H9 (cell line): ENCODE data around the gene ZNF358. TPM values are rescaled to one million over a fixed set of nuclear protein-coding genes. Genes with fewer than 3 reads are reported as not detected.
A peak's percentile ranks its signal among the peaks of the same experiment; 100 is the strongest.

Experiments used
- DNase-seq: peaks from one replicate; pipeline ENCODE4 v3.0.0-alpha.2; 2017
- H2AFZ ChIP-seq: one replicate; pipeline ENCODE4 v1.6.1; 2013; ENCODE audit warnings: mild to moderate bottlenecking, low read length, control low read depth, moderate library complexity
- H2AK5ac ChIP-seq: 2 replicates; pipeline ENCODE4 v1.6.1; 2013; ENCODE audit warnings: low read length, control low read depth, mixed read lengths; ENCODE audit not compliant: insufficient read length
- H2BK120ac ChIP-seq: one replicate; pipeline ENCODE4 v1.6.1; 2013; ENCODE audit warnings: low read depth, mild to moderate bottlenecking, low read length, control low read depth, inconsistent platforms; ENCODE audit not compliant: poor library complexity, severe bottlenecking
- H2BK12ac ChIP-seq: 2 replicates; pipeline ENCODE4 v1.6.1; 2013; ENCODE audit warnings: low read length, control low read depth, mixed read lengths, low read depth; ENCODE audit not compliant: insufficient read length
- H2BK15ac ChIP-seq: 2 replicates; pipeline ENCODE4 v1.6.1; 2013; ENCODE audit warnings: low read depth, low read length, control low read depth
- H2BK20ac ChIP-seq: one replicate; pipeline ENCODE4 v1.6.1; 2013; ENCODE audit warnings: low read depth, mild to moderate bottlenecking, low read length, control low read depth, inconsistent platforms; ENCODE audit not compliant: poor library complexity, severe bottlenecking
- H2BK5ac ChIP-seq: 2 replicates; pipeline ENCODE4 v1.6.1; 2013; ENCODE audit warnings: low read length, control low read depth, mixed read lengths; ENCODE audit not compliant: insufficient read length
- H3K14ac ChIP-seq: 2 replicates; pipeline ENCODE4 v1.6.1; 2013; ENCODE audit warnings: low read length, control low read depth; ENCODE audit not compliant: insufficient read depth
- H3K18ac ChIP-seq: 2 replicates; pipeline ENCODE4 v1.6.1; 2013; ENCODE audit warnings: low read depth, mild to moderate bottlenecking, mixed read lengths, low read length, control low read depth; ENCODE audit not compliant: insufficient read length
- H3K23ac ChIP-seq: 2 replicates; pipeline ENCODE4 v1.6.1; 2013; ENCODE audit warnings: low read length, control low read depth, mixed read lengths, low read depth; ENCODE audit not compliant: insufficient read length
- H3K23me2 ChIP-seq: 2 replicates; pipeline ENCODE4 v1.6.1; 2013; ENCODE audit warnings: low read depth, mild to moderate bottlenecking, mixed read lengths, low read length, control low read depth; ENCODE audit not compliant: insufficient read length, poor library complexity, severe bottlenecking
- H3K27ac ChIP-seq: 2 replicates; pipeline ENCODE4 v1.5.1; 2013; ENCODE audit warnings: low read length, control low read depth, mixed read lengths, low read depth; ENCODE audit not compliant: insufficient read length
- H3K27me3 ChIP-seq: 2 replicates; pipeline ENCODE4 v1.6.1; 2013; ENCODE audit warnings: low read length, control low read depth, inconsistent platforms; ENCODE audit not compliant: insufficient read depth
- H3K4ac ChIP-seq: 2 replicates; pipeline ENCODE4 v1.6.1; 2013; ENCODE audit warnings: low read depth, mild to moderate bottlenecking, control low read depth, inconsistent platforms, low read length, moderate library complexity
- H3K4me1 ChIP-seq: 2 replicates; pipeline ENCODE4 v1.6.1; 2013; ENCODE audit warnings: low read length, control low read depth, inconsistent platforms; ENCODE audit not compliant: insufficient read depth
- H3K4me2 ChIP-seq: 2 replicates; pipeline ENCODE4 v1.6.1; 2013; ENCODE audit warnings: low read length, control low read depth, mixed read lengths; ENCODE audit not compliant: insufficient read length, insufficient read depth
- H3K56ac ChIP-seq: 2 replicates; pipeline ENCODE4 v1.6.1; 2013; ENCODE audit warnings: low read depth, mild to moderate bottlenecking, mixed read lengths, low read length, control low read depth; ENCODE audit not compliant: insufficient read length
- H3K79me1 ChIP-seq: 2 replicates; pipeline ENCODE4 v1.6.1; 2013; ENCODE audit warnings: low read depth, mild to moderate bottlenecking, moderate library complexity, low read length, control low read depth, inconsistent platforms; ENCODE audit not compliant: insufficient read depth, poor library complexity, severe bottlenecking
- H3K79me2 ChIP-seq: 2 replicates; pipeline ENCODE4 v1.6.1; 2013; ENCODE audit warnings: low read length, control low read depth, inconsistent platforms; ENCODE audit not compliant: insufficient read depth
- H3K9ac ChIP-seq: 2 replicates; pipeline ENCODE4 v1.6.1; 2013; ENCODE audit warnings: low read length, control low read depth, mixed read lengths; ENCODE audit not compliant: insufficient read length; ENCODE audit errors: extremely low read depth
- H3K9me3 ChIP-seq: one replicate; pipeline ENCODE4 v1.6.1; 2013; ENCODE audit warnings: low read depth, low read length, inconsistent platforms; ENCODE audit not compliant: control insufficient read depth
- H3T11ph ChIP-seq: one replicate; pipeline ENCODE4 v1.6.1; 2013; ENCODE audit warnings: mild to moderate bottlenecking, low read length, control low read depth, inconsistent platforms
- H4K20me1 ChIP-seq: one replicate; pipeline ENCODE4 v1.6.1; 2013; ENCODE audit not compliant: control insufficient read depth, insufficient read length, insufficient read depth
- H4K5ac ChIP-seq: 2 replicates; pipeline ENCODE4 v1.6.1; 2013; ENCODE audit warnings: low read depth, mild to moderate bottlenecking, mixed read lengths, low read length, control low read depth; ENCODE audit not compliant: insufficient read length
- H4K8ac ChIP-seq: replicated peaks from 2 replicates; pipeline ENCODE4 v1.6.1; 2013; ENCODE audit warnings: low read length, control low read depth, mixed read lengths, low read depth; ENCODE audit not compliant: insufficient read length
- H4K91ac ChIP-seq: 2 replicates; pipeline ENCODE4 v1.6.1; 2013; ENCODE audit warnings: low read depth, mild to moderate bottlenecking, moderate library complexity, mixed read lengths, low read length, control low read depth; ENCODE audit not compliant: insufficient read length
- H3K27ac Mint-ChIP-seq, 3 experiments: 2 replicates in 2 of 3; 3 replicates in 1 of 3; pipeline ENCODE4 v1.8.0; 2020 to 2021; ENCODE audit warnings: mixed read lengths in 3 of 3, mild to moderate bottlenecking in 1 of 3, moderate library complexity in 1 of 3
- H3K27me3 Mint-ChIP-seq: 2 replicates; pipeline ENCODE4 v1.8.0; 2021; ENCODE audit warnings: low read depth, mild to moderate bottlenecking, moderate library complexity, mixed read lengths
- H3K36me3 Mint-ChIP-seq, 3 experiments: 2 replicates in 2 of 3; 3 replicates in 1 of 3; pipeline ENCODE4 v1.8.0; 2020 to 2021; ENCODE audit warnings: low read depth in 3 of 3, mixed read lengths in 3 of 3; ENCODE audit not compliant: insufficient read depth in 1 of 3
- H3K4me1 Mint-ChIP-seq, 2 experiments: 2 replicates each; pipeline ENCODE4 v1.8.0; 2020; ENCODE audit warnings: mixed read lengths in 2 of 2
- H3K4me3 Mint-ChIP-seq, 2 experiments: 2 replicates in 1 of 2; 3 replicates in 1 of 2; pipeline ENCODE4 v1.8.0; 2020 to 2021; ENCODE audit warnings: mild to moderate bottlenecking in 2 of 2, mixed read lengths in 2 of 2, moderate library complexity in 1 of 2
- H3K9me3 Mint-ChIP-seq, 2 experiments: 2 replicates in 1 of 2; 3 replicates in 1 of 2; pipeline ENCODE4 v1.8.0; 2020; ENCODE audit warnings: mild to moderate bottlenecking in 2 of 2, mixed read lengths in 2 of 2, moderate library complexity in 1 of 2
- WGBS: extraction: QIAGEN DNeasy Blood & Tissue Kit; methylation state at CpG from one replicate; pipeline ENCODE4 v1.1.7; 2013; ENCODE audit warnings: missing lambda C conversion rate, low lambda C conversion rate, mixed read lengths; ENCODE audit not compliant: insufficient read length; ENCODE audit errors: extremely low coverage; 5-methylcytosine and 5-hydroxymethylcytosine counted together
- total RNA-seq: library from RNA; stranded (reverse); gene quantifications from 2 replicates; pipeline ENCODE4 v1.2.1, GENCODE V29; 2021
- TF ChIP-seq, protein P1 (sequence below): fragments of 200-600 bp; sonication (generic); conservative IDR thresholded peaks from 3 replicates; pipeline ENCODE4 v1.8.0; 2021; ENCODE audit warnings: antibody characterized with exemption, mild to moderate bottlenecking

The ZNF358 gene
- total RNA-seq, 1 experiment from 2014 or later: 40.5 TPM

DNA sequence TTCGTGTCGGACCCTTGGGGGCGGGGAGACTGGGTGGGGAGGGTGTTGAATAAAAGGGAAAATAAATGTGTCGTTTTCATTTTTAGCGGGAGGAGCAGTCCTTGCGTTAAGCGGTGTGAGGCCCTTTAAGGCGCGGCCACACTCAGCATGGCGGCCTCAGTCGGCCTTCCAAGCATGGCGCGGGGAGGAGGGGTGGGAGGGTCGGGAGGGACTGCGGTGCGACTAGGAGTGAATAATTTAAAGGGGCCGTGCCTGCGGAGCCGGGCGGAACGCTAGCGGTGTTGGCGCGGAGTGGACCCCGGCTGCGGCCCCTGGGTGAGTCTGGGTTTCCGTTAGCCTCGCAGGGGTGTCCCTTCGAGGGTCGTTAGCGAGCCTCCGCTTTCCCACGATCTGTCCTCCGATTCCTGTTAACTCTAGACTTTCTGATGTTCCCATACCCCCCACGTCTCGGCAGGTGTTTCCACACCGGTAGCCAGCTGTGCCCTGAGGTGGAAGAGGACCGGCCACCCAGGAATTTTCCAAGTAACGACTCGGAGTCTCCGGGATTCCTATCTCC is 18.1 kb downstream of the ZNF358 start:
- H3K56ac ChIP-seq: no peak overlapping the region
- H2BK20ac ChIP-seq: no peak overlapping the region
- no peak overlapping the region for H2BK5ac ChIP-seq
- no peak overlapping the region for H3K4ac ChIP-seq
- TF ChIP-seq, protein P1, sequence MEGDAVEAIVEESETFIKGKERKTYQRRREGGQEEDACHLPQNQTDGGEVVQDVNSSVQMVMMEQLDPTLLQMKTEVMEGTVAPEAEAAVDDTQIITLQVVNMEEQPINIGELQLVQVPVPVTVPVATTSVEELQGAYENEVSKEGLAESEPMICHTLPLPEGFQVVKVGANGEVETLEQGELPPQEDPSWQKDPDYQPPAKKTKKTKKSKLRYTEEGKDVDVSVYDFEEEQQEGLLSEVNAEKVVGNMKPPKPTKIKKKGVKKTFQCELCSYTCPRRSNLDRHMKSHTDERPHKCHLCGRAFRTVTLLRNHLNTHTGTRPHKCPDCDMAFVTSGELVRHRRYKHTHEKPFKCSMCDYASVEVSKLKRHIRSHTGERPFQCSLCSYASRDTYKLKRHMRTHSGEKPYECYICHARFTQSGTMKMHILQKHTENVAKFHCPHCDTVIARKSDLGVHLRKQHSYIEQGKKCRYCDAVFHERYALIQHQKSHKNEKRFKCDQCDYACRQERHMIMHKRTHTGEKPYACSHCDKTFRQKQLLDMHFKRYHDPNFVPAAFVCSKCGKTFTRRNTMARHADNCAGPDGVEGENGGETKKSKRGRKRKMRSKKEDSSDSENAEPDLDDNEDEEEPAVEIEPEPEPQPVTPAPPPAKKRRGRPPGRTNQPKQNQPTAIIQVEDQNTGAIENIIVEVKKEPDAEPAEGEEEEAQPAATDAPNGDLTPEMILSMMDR: no peak
- H2AFZ ChIP-seq: no peak overlapping the region
- peak overlapping the region; percentile 74 for H3K4me2 ChIP-seq
- WGBS: no CpG with 5 or more reads among the region's 41 CpGs
- no peaks in the 10 kb centered on the region for H4K20me1 ChIP-seq
- peak overlapping the region; percentile 87 to 99 (median 93); a peak in 6 of 7 replicates for H3K27ac Mint-ChIP-seq
- H3K23me2 ChIP-seq: peaks cover 4% of the 10 kb centered on the region
- no peak overlapping the region for H4K91ac ChIP-seq
- H3T11ph ChIP-seq: no peak overlapping the region
- no peak overlapping the region for H3K27ac ChIP-seq
- no peak overlapping the region for H4K8ac ChIP-seq
- H4K5ac ChIP-seq: no peak overlapping the region
- no peaks in the 10 kb centered on the region for H3K79me1 ChIP-seq
- H3K14ac ChIP-seq: no peak overlapping the region
- H3K18ac ChIP-seq: peak overlapping the region; percentile 46
- peaks cover 8 to 26% (median 22%) of the 10 kb centered on the region in 3 experiments; a peak in 6 of 7 replicates for H3K36me3 Mint-ChIP-seq
- DNase-seq: peak; percentile 86
- no peak overlapping the region for H3K23ac ChIP-seq
- H2BK15ac ChIP-seq: no peak overlapping the region
- peaks cover 5 to 6% of the 10 kb centered on the region in 2 experiments for H3K4me1 Mint-ChIP-seq
- H3K9ac ChIP-seq: peak overlapping the region; percentile 45
- no peaks in the 10 kb centered on the region for H3K27me3 ChIP-seq
- peaks cover 2% of the 10 kb centered on the region; the same call in 1 of the 2 replicates for H3K4me1 ChIP-seq
- H3K79me2 ChIP-seq: no peaks in the 10 kb centered on the region
- no peaks in the 10 kb centered on the region for H3K9me3 ChIP-seq
- no peak overlapping the region for H2BK12ac ChIP-seq
- H3K27me3 Mint-ChIP-seq: no peaks in the 10 kb centered on the region
- no peak overlapping the region for H2BK120ac ChIP-seq
- peak overlapping the region; percentile 86 to 97 for H3K4me3 Mint-ChIP-seq
- no peak overlapping the region for H2AK5ac ChIP-seq
- H3K9me3 Mint-ChIP-seq: no peaks in the 10 kb centered on the region
